ENCODE measurements around the gene FOXF1.

Gene FOXF1

GRCh38 chr16:86531641-86532525, 21.6 kb downstream of the FOXF1 start:
- DNase-seq: peak in 1 of 56 donors; percentile 24

- DNase-seq: no peak
These were observed 22.1 kb downstream of the FOXF1 start for GRCh38 chr16:86532526-86532815.

GRCh38 chr16:86533076-86533475, 22.7 kb downstream of the FOXF1 start:
- no peak for DNase-seq

- DNase-seq: peak in 14 of 56 donors; percentile 4 to 58 (median 26)
These were observed 23.5 kb downstream of the FOXF1 start for GRCh38 chr16:86533767-86534351.

- DNase-seq: peak in 49 of 56 donors; percentile 9 to 82 (median 50)
These were observed 24.7 kb downstream of the FOXF1 start for GRCh38 chr16:86534779-86535615.

- no peak for DNase-seq
These were observed 26.3 kb downstream of the FOXF1 start for GRCh38 chr16:86536621-86537020.

- peak in 3 of 56 donors; percentile 6 to 32 (median 10) for DNase-seq
These were observed 27.2 kb downstream of the FOXF1 start for GRCh38 chr16:86537486-86537885.

GRCh38 chr16:86538196-86538780, 28.0 kb downstream of the FOXF1 start:
- DNase-seq: no peak

- no peak for DNase-seq
These were observed 30.6 kb downstream of the FOXF1 start for GRCh38 chr16:86540894-86541293.

GRCh38 chr16:86541560-86541959, 31.2 kb downstream of the FOXF1 start:
- DNase-seq: no peak

GRCh38 chr16:86542756-86543750, 32.7 kb downstream of the FOXF1 start:
- no peak for DNase-seq

- DNase-seq: no peak
These were observed 35.2 kb downstream of the FOXF1 start for GRCh38 chr16:86545481-86545880.

GRCh38 chr16:86545954-86546637, 35.8 kb downstream of the FOXF1 start:
- DNase-seq: no peak

- no peak for DNase-seq
These were observed 36.3 kb downstream of the FOXF1 start for GRCh38 chr16:86546638-86547013.

GRCh38 chr16:86547286-86547685, 37.0 kb downstream of the FOXF1 start:
- DNase-seq: no peak

- no peak for DNase-seq
These were observed 39.0 kb downstream of the FOXF1 start for GRCh38 chr16:86549076-86549892.

- no peak for DNase-seq
These were observed 39.5 kb downstream of the FOXF1 start for GRCh38 chr16:86549893-86550190.

GRCh38 chr16:86550281-86550680, 40.0 kb downstream of the FOXF1 start:
- no peak for DNase-seq

- DNase-seq: no peak
These were observed 43.0 kb downstream of the FOXF1 start for GRCh38 chr16:86553356-86553755.
